Measurements from ENCODE around the gene CSMD2.

CSMD2 gene

DNA sequence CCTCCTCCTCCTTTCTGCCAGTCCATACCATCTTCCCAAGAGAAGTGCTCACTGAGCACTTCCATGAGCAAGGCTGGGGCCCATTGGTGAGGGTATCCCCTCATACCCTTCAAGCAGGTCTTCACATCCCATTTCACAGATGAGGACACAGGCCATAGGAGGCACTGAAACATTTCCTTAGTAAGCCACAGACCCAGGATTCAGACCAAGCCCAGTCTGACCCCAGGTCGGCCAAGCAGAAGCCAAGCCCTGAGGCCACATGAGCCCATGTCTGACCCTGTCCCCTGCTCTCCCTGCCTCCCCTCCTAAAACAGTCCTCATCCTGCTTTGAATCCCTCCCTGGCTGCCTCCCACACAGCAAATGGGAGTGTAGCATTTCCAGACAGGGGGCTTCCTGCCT is 546.4 kb downstream of the CSMD2 start:
- no peak for DNase-seq

GRCh38 chr1:33617451-33617850 is 547.6 kb downstream of the CSMD2 start:
- DNase-seq: no peak

DNA sequence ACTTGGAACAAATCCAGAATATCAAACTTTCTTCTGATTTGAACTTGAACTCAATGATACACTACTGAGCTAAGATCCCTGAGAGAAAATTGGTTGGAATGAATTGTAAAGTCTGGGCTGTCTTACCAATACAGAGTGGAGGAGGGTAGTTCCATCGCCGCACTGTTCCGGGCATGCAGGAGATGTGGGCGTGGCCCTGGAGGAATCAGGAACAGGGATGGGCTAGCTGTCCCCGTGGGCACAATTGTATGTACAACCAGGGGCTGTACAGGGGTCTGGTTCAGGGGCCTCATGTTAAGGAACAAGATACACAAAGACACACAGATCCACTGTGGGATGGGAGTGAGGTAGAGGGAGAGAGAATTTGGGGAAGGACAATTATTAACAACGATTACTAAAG is 548.2 kb downstream of the CSMD2 start:
- no peak for DNase-seq

DNA sequence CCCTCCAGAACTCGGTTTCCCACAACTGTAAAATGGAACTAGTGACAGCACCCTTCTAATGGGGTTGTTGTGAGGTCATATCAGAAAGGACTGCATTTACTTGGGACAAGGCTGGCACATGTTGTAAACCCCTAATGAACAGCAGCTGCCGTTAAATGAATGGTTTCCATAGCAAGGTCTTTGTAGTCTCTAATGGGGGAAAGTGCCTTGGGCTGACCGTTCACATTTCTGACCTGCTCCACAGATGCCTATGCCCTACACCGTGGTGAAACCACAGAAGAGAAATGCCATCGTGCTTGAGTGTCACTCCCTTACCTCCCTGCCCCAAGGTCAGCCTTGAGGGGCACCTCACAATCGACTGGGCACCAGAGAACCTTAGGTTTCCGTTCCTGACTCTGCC is 549.5 kb downstream of the CSMD2 start:
- no peak for DNase-seq

DNA sequence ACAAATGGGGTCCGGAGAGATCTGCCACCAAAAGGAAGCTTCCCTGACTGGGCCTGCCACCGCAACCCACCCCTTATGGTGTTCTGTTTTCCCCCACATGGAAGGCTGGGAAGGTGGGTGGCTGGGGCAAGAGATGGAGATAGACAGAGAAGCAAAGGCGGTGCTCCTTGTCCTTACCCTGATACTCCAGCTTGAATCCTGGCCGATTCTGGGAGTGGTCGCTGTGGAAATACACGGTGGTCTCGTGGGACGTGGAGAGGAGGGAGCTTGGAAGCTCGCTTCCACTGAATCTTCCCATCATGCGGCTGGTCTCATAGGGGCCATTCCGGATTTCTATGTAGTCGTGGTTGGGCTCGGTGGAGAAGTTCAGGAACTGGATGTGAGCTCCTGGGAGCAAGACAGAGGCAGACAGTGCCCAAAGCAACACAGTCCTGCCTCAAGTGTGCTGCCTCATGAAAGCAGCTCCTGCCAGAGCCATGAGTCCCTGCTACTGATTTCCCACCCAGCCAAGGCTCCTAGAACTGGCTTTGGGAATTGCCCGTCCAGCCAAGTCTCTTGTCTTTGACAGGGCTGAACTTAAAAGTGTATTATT is 554.1 kb downstream of the CSMD2 start:
- DNase-seq: no peak

GRCh38 chr1:33610391-33610790 is 554.6 kb downstream of the CSMD2 start:
- DNase-seq: no peak

DNA sequence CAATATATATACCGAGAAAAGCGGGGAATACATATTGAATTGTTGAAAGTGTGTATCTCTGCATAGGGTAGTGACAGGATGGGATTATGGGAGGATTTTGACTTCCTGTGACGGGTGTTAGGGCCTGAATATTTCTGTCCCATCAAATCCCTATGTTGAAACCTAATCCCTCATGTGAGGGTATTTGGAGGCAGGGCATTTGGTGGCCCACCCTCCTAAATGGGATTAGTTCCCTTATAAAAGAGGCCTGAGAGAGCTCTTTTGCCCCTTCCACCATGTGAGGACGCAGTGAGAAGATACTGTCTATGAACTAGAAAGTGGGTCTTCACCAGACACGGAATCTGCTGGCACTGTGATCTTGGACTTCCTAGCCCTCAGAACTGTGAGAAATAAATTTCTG is 555.3 kb downstream of the CSMD2 start:
- DNase-seq: no peak

GRCh38 chr1:33608825-33609400 is 556.1 kb downstream of the CSMD2 start:
- DNase-seq: no peak

DNA sequence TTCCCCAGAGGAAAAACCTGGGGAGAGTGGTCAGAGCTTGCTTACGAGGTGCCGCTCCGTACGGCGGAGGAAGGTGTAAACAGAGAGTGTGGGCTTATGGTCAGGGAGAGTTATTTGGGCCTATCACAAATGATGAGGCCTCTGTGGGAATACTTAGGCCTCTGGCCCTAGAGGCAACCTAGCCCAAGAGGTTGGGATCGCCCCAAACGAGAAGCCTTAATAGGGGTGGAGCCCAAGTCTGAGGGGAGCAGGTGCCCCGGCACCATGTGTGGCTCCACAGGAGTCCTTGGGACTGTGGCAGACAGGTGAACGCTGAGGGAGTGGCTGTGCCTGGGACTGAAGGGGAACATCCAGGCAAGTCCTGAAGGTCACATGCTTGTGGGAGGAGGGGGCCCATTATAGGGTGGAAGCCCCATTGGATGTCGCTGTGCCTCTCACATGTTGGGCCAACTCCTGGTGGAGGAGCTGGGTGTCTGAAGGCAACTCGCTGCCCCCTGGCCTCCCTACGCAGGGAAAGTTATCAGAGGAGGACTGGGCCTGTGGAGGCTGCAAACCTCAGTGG is 557.5 kb downstream of the CSMD2 start:
- no peak for DNase-seq

- DNase-seq: no peak
Measured at GRCh38 chr1:33606272-33606671, 558.8 kb downstream of the CSMD2 start.

DNA sequence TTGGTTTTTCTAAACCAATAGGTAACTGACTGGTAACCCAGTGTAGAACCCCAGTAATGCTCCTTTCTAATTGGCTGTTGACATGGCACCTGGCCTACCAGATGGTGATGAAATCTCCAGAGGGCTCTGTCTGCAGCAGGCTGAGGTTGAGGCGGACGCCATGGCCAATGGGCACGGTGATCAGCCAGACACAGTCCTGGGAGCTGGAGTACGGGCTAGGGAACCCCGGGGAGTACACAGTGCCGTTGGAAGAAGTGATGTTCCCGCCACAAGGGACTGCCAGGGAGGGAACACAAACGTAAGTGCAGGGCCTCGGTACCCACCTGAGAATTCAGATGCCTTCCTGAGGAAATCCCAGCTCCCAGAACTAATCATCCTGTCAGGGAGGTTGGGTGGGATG is 562.8 kb downstream of the CSMD2 start:
- DNase-seq: no peak

DNA sequence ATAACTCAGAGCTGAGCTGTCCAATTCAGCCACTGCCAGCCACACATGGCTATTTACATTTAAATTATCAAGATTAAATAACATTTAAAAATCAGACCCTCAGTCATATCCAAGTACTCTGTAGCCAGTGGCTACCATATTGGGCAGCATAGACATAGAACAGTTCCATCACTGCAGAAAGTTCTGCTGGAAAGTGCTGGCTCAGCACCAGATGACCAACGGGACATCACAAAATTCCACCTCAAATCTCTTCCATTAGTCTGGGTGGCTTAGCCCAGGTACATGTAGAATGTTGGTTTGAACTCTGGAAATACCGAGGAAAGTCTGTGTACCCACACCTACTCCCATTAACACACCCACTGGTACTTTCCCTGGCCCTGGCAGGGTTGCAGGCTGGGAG is 563.3 kb downstream of the CSMD2 start:
- DNase-seq: no peak

DNA sequence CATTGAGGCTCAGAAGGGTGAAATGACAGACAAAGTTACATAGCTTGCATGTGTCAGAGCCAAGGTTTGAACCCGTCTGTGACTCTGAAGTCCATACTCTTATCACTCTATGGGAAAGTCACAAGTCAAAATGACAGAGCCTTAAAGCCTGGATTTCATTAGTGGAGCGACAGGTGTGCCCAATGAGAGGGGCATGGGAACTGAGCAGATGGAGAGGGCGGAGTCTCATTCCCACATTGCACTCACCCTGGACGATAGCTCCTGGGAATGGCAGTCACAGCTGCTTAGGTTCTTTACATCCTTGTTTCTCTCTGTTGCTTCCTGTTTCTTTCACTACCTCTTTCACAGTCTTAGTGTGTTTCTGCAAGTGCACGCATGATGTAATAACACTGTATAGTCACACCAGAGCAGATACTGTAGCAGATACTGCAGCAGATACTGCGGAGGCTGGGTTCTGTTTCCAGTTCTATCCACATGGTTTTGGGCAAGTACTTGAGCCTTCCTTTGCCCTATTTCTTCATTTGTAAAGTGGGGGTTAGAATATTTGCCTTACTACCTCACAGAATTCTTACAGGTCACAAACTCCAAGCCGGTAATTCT is 565.4 kb downstream of the CSMD2 start:
- DNase-seq: no peak

- DNase-seq: no peak
Measured at GRCh38 chr1:33588726-33589125, 576.3 kb downstream of the CSMD2 start.

DNA sequence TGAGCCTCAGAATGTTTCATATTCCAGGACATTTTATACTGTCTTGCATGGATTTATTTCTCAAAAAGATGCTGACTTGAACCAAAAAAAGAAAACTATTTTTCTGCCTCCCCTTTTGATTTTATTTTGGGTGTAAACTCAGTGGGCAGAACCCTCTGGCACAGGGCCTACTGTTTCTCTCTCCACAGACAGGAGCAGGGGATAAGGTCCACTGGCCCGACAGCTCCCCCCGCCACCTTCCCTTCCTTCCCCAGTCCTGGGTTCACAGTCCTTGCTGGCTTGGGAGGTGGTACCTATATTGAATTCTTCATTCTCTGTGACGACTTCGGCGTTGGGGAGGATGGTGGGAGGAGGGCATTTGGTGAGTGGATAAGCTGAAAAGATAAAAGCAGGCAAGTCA is 578.2 kb downstream of the CSMD2 start:
- no peak for DNase-seq

- DNase-seq: no peak
Measured at GRCh38 chr1:33586106-33586505, 578.9 kb downstream of the CSMD2 start.

GRCh38 chr1:33583567-33583966 is 581.5 kb downstream of the CSMD2 start:
- DNase-seq: no peak

DNA sequence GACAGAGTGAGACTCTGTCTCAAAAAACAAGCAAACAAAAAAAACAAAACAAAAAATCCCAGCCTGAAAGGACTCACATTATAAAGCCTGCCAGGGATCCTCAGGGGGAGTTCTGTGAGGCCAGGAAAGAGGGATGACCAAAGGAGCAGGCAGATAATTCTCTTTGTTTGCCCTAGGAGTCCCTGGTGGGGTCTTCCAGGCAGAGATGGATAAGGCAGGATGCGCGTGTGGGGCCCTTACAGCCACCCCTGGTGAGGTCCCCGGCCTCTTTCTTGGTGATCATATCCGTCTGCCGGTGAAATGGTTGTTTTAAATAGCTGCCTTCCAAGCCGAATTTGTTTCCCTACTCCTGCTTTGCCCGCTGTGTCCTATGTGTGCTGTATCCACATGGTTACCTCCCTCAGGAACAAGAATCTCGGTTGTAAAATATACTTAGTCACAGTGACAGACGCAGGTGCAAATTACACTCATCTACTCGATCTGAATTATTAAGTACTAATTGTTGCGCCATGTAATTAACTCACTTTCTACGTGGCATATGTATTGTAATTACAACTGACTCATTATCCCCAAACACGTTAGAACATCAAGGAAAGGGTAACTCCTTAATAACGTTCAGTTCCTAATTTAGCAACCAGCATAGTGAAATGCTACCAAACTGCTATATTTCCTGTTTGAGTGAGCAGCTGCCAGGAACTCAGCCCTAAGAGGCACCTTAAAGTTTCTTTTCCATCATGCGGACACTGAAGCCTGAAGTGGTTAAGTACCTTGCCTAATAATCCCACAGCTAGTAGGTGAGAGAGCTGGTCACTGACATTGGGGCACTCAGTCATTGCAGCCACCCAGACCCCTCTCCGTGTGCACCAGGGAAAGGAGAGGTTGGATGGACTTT is 586.2 kb downstream of the CSMD2 start:
- no peak for DNase-seq

- DNase-seq: no peak
Measured at GRCh38 chr1:33577663-33578062, 587.4 kb downstream of the CSMD2 start.

DNA sequence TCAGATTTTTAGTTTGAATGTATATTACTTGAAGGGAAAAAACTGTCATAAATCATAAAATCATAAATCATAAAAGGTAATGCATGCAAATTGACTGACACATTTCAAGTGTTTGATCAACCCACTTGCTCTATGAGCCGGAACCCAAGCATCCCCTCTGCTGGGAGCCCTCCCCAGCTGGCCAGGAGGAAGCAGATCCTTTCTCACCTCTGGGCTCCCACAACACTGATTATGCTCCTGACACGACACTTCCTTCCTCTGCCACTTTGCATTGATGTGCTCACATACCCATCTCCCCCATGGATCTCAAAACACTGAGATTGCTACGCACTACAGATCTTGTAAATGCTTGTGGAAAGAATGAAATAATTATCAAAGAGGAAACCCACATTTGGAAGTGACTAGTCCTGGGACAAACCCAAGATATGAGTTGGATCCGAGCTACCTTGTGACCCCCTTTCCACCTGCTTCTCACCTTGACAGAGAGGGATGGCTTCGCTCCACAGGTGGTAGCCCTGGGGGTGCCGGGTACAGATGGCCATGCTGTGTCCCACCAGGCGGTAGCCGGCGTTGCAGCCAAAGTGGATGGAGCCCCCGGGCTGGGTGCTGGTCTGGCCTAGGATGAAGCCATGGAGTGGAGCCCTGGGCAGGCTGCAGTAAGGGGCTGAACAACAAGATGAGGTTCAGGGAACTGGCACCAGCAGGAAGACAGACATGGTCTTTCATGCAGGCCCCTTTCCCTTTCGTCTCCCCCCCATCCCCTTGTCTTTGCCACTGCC is 588.0 kb downstream of the CSMD2 start:
- no peak for DNase-seq

DNA sequence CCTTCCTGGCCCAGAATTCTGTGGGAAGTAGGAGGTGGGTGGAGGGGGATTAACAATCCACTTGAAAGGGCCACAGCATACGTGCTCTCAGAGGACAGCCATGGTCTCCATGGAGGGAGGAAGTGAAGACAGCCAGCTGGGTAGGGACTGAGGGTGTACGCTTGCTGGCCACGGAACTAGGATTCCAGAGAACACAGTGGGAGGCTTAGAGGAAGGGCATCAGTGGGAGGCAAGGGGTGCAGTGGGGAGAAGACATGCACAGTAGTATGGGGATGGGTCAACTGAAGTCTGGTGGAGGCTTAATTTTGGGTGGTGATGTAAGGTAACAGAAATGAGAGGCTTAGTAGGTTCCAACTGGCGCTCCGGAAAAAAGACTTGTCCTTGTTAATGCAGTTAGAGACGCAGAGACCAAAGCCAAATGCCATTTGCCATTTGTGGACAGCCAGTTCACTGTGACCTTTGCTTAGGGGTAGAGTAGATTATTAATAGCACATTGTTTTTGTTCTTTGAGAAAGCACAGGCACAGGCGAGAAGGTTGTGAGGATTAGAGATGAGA is 589.6 kb downstream of the CSMD2 start:
- DNase-seq: no peak

DNA sequence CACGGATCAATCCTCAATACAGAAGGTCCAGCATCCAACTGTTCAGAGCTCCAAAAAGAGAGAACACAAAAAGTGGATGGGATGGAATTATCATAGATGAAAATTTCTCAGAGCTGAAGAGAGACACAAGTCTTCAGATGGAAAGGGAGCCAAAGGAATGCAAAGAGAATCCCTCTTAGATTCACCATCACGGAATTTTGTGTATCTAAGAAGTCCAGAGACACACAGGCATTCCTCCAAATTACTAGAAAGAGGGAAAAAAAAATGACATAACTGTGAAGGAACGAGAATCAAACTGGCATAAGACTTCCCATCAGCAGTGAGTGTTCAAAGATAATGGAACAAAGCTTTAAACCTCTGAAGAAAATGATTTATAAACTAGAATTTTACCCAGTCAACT is 591.4 kb downstream of the CSMD2 start:
- no peak for DNase-seq
